GM18951 (cell line): ENCODE results near the gene EFEMP2.
A peak's percentile ranks its signal among the peaks of the same experiment; 100 is the strongest.

ENCODE experiments used
- POLR2A ChIP-seq: IDR thresholded peaks from 4 replicates; pipeline ENCODE4 v1.6.1; 2011; ENCODE audit warnings: mild to moderate bottlenecking; ENCODE audit not compliant: insufficient read length, insufficient read depth; ENCODE audit errors: extremely low read depth
- in situ Hi-C: fragments of 300-500 bp; cut with MboI; formaldehyde crosslinking; loops from one replicate; pipeline ENCODE4 v1.12.0; 2022; ENCODE audit warnings: low sequenced_read_pairs, mixed read lengths, inconsistent platforms; ENCODE audit not compliant: unreplicated experiment

The EFEMP2 gene

GRCh38 chr11:65872586-65873317, at the start of gene EFEMP2:
EFEMP2 (minus strand) TSS chr11:65872800; CDS start chr11:65872354, 446 bp downstream.
- in situ Hi-C loops: no loop called here

GRCh38 chr11:65921876-65922275, 49.3 kb upstream of the EFEMP2 start:
- in situ Hi-C loops: no loop called here
- TF ChIP-seq POLR2A: no peak

More at GRCh38 chr11:65872586-65873317, at the start of gene EFEMP2:
- no peak for TF ChIP-seq POLR2A

- in situ Hi-C loops: no loop called here
- TF ChIP-seq POLR2A: no peak
Measured at GRCh38 chr11:65921033-65921555, 48.5 kb upstream of the EFEMP2 start.

- in situ Hi-C loops: no loop called here
- TF ChIP-seq POLR2A: no peak
Measured at GRCh38 chr11:65920372-65920802, 47.8 kb upstream of the EFEMP2 start.

GRCh38 chr11:65919573-65920371, 47.2 kb upstream of the EFEMP2 start:
- no peak for TF ChIP-seq POLR2A
- in situ Hi-C loops: no loop called here

GRCh38 chr11:65919141-65919572, 46.6 kb upstream of the EFEMP2 start, which contains the start of gene DRAP1:
DRAP1 (plus strand) TSS chr11:65919426; CDS start chr11:65919502, 76 bp downstream.
- in situ Hi-C loops: no loop called here
- TF ChIP-seq POLR2A: peak; percentile 26

GRCh38 chr11:65918211-65919140, 45.9 kb upstream of the EFEMP2 start, which contains the start of gene C11orf68:
C11orf68 (minus strand) TSS chr11:65919062; CDS start chr11:65919031, 31 bp downstream.
- peak; percentile 79 for TF ChIP-seq POLR2A
- in situ Hi-C loops: no loop called here

- TF ChIP-seq POLR2A: no peak
- in situ Hi-C loops: no loop called here
Measured at GRCh38 chr11:65917434-65918210, 45.0 kb upstream of the EFEMP2 start.

GRCh38 chr11:65917077-65917433, 44.5 kb upstream of the EFEMP2 start:
- in situ Hi-C loops: no loop called here
- TF ChIP-seq POLR2A: no peak

GRCh38 chr11:65916391-65916790, 43.8 kb upstream of the EFEMP2 start:
- no peak for TF ChIP-seq POLR2A
- in situ Hi-C loops: no loop called here

- TF ChIP-seq POLR2A: no peak
- in situ Hi-C loops: no loop called here
Measured at GRCh38 chr11:65915821-65916251, 43.2 kb upstream of the EFEMP2 start.
